SK-N-SH (cell line): Measurements from ENCODE around the gene NCR1.

ENCODE experiments used
- CHD2 ChIP-seq: fragments of 150-350 bp; IDR thresholded peaks from 2 replicates; pipeline ENCODE4 v1.6.1; 2018; ENCODE audit warnings: low read length; ENCODE audit not compliant: partially characterized antibody
- EZH2phosphoT487 ChIP-seq: fragments of 200-600 bp; sonication (generic); IDR thresholded peaks from 2 replicates; pipeline ENCODE4 v1.6.1; 2017; ENCODE audit warnings: low read depth, mixed run types, mild to moderate bottlenecking, antibody characterized with exemption, moderate library complexity, borderline replicate concordance
- MXI1 ChIP-seq: IDR thresholded peaks from 2 replicates; pipeline ENCODE4 v1.6.1; 2012; ENCODE audit warnings: mild to moderate bottlenecking, low read depth, low read length, improper control_type of control experiment
- NFIC ChIP-seq: IDR thresholded peaks from 2 replicates; pipeline ENCODE4 v1.4.0; 2012; ENCODE audit warnings: borderline replicate concordance
- RAD21 ChIP-seq: IDR thresholded peaks from 2 replicates; pipeline ENCODE4 v1.6.1; 2012; ENCODE audit warnings: mild to moderate bottlenecking, low read length
- RCOR1 ChIP-seq: fragments of 150-350 bp; IDR thresholded peaks from 2 replicates; pipeline ENCODE4 v1.6.1; 2017; ENCODE audit warnings: antibody characterized with exemption, low read length
- RFX5 ChIP-seq: IDR thresholded peaks from 2 replicates; pipeline ENCODE4 v1.6.1; 2012; ENCODE audit warnings: mild to moderate bottlenecking, improper control_type of control experiment, low read length
- RXRA ChIP-seq: IDR thresholded peaks from 2 replicates; pipeline ENCODE4 v1.4.0; 2012; ENCODE audit warnings: low read depth, mild to moderate bottlenecking, borderline replicate concordance
- SIN3A ChIP-seq: IDR thresholded peaks from 2 replicates; pipeline ENCODE4 v1.6.1; 2012; ENCODE audit warnings: low read depth, mild to moderate bottlenecking, low read length, moderate library complexity, borderline replicate concordance
- TCF12 ChIP-seq: IDR thresholded peaks from 2 replicates; pipeline ENCODE4 v1.4.0; 2012
- YY1 ChIP-seq: IDR thresholded peaks from 2 replicates; pipeline ENCODE4 v1.4.0; 2012; ENCODE audit warnings: low read depth, mild to moderate bottlenecking
- TF ChIP-seq, protein P1 (sequence below): fragments of 200-600 bp; sonication (generic); IDR thresholded peaks from 2 replicates; pipeline ENCODE4 v1.6.1; 2017; ENCODE audit warnings: antibody characterized with exemption, mild to moderate bottlenecking, moderate library complexity
- TF ChIP-seq, protein P2 (sequence below): IDR thresholded peaks from 2 replicates; pipeline ENCODE4 v1.6.1; 2012; ENCODE audit warnings: mild to moderate bottlenecking, low read depth, low read length, moderate library complexity

DNA sequence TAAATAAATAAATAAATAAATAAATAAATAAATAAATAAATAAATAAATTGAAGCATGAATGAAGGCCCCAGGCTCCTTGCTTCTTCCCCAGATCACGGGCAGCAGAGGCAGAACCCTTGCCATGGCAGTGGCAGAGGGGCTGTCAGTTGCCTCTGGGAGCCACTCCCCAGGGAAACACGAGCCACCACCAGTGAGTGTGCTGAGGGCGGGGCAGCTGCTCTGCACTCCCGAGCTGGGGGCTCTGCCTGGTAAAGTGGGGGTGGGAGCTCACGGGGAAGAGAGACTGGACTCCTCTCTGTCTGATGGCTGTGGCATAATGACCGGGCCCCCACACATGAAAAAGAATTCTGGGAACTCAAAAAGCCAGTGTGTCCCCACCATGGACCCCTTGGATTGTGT is 24.1 kb upstream of the NCR1 start:
- TF ChIP-seq, protein P1, sequence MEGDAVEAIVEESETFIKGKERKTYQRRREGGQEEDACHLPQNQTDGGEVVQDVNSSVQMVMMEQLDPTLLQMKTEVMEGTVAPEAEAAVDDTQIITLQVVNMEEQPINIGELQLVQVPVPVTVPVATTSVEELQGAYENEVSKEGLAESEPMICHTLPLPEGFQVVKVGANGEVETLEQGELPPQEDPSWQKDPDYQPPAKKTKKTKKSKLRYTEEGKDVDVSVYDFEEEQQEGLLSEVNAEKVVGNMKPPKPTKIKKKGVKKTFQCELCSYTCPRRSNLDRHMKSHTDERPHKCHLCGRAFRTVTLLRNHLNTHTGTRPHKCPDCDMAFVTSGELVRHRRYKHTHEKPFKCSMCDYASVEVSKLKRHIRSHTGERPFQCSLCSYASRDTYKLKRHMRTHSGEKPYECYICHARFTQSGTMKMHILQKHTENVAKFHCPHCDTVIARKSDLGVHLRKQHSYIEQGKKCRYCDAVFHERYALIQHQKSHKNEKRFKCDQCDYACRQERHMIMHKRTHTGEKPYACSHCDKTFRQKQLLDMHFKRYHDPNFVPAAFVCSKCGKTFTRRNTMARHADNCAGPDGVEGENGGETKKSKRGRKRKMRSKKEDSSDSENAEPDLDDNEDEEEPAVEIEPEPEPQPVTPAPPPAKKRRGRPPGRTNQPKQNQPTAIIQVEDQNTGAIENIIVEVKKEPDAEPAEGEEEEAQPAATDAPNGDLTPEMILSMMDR: no peak
- no peak for TF ChIP-seq RCOR1
- TF ChIP-seq TCF12: no peak
- no peak for TF ChIP-seq NFIC
- TF ChIP-seq YY1: no peak
- TF ChIP-seq EZH2phosphoT487: no peak
- no peak for TF ChIP-seq RAD21
- TF ChIP-seq, protein P2, sequence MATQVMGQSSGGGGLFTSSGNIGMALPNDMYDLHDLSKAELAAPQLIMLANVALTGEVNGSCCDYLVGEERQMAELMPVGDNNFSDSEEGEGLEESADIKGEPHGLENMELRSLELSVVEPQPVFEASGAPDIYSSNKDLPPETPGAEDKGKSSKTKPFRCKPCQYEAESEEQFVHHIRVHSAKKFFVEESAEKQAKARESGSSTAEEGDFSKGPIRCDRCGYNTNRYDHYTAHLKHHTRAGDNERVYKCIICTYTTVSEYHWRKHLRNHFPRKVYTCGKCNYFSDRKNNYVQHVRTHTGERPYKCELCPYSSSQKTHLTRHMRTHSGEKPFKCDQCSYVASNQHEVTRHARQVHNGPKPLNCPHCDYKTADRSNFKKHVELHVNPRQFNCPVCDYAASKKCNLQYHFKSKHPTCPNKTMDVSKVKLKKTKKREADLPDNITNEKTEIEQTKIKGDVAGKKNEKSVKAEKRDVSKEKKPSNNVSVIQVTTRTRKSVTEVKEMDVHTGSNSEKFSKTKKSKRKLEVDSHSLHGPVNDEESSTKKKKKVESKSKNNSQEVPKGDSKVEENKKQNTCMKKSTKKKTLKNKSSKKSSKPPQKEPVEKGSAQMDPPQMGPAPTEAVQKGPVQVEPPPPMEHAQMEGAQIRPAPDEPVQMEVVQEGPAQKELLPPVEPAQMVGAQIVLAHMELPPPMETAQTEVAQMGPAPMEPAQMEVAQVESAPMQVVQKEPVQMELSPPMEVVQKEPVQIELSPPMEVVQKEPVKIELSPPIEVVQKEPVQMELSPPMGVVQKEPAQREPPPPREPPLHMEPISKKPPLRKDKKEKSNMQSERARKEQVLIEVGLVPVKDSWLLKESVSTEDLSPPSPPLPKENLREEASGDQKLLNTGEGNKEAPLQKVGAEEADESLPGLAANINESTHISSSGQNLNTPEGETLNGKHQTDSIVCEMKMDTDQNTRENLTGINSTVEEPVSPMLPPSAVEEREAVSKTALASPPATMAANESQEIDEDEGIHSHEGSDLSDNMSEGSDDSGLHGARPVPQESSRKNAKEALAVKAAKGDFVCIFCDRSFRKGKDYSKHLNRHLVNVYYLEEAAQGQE: no peak
- no peak for TF ChIP-seq MXI1
- no peak for TF ChIP-seq CHD2
- no peak for TF ChIP-seq RXRA
- TF ChIP-seq RFX5: no peak
- TF ChIP-seq SIN3A: no peak
